ENCODE measurements around the gene USH2A.

GRCh38 chr1:215673943-215674342 lies 749.3 kb downstream of the USH2A start:
- TF ChIP-seq CTCF (IDR thresholded peaks at IDR 0.05) (no peak), POLR2A (IDR thresholded peaks at IDR 0.05) (no peak)

Measured in lower leg skin (tissue), 3 donors.